DND-41 (cell line): ENCODE measurements around the gene CTBP1.

ENCODE experiments used
- ATAC-seq: fragments of 200-7000 bp; cut with Tn5 transposase; 3 replicates; pipeline ENCODE4 v1.9.1; 2021; ENCODE audit warnings: low read depth; ENCODE audit not compliant: insufficient read depth
- DNase-seq: peaks from one replicate; pipeline ENCODE4 v3.0.0-alpha.2; 2020
- H2AFZ ChIP-seq: 2 replicates; pipeline ENCODE4 v1.6.0; 2012; ENCODE audit warnings: low read depth, low read length
- H3K27ac ChIP-seq: 2 replicates; pipeline ENCODE4 v1.5.1; 2012; ENCODE audit warnings: low read length, inconsistent platforms
- H3K27me3 ChIP-seq: fragments of 200-600 bp; sonication (generic); 2 replicates; pipeline ENCODE4 v1.6.0; 2012; ENCODE audit warnings: low read length, mild to moderate bottlenecking, inconsistent platforms; ENCODE audit not compliant: insufficient read depth, poor library complexity
- H3K36me3 ChIP-seq: 2 replicates; pipeline ENCODE4 v1.5.1; 2012; ENCODE audit warnings: low read length, inconsistent platforms; ENCODE audit not compliant: insufficient read depth
- H3K4me1 ChIP-seq: 2 replicates; pipeline ENCODE4 v1.5.1; 2012; ENCODE audit warnings: mild to moderate bottlenecking, low read length; ENCODE audit not compliant: insufficient read depth
- H3K4me2 ChIP-seq: 2 replicates; pipeline ENCODE4 v1.6.0; 2012; ENCODE audit warnings: mild to moderate bottlenecking, moderate library complexity, low read length, inconsistent platforms; ENCODE audit not compliant: insufficient read depth
- H3K4me3 ChIP-seq, 2 experiments: fragments of 200-600 bp in 1 of 2; shearing (Covaris generic) in 1 of 2; 2 replicates each; pipeline ENCODE4 v1.5.1; 2012 to 2016; ENCODE audit warnings: inconsistent platforms in 2 of 2, low read length in 2 of 2, mild to moderate bottlenecking in 2 of 2, low read depth in 1 of 2, moderate library complexity in 1 of 2
- H3K79me2 ChIP-seq: 2 replicates; pipeline ENCODE4 v1.6.0; 2012; ENCODE audit warnings: low read length, inconsistent platforms; ENCODE audit not compliant: insufficient read depth
- H3K9ac ChIP-seq: 2 replicates; pipeline ENCODE4 v1.6.0; 2012; ENCODE audit warnings: low read depth, mild to moderate bottlenecking, inconsistent platforms, low read length, moderate library complexity
- H3K9me3 ChIP-seq: 2 replicates; pipeline ENCODE4 v1.5.1; 2012; ENCODE audit warnings: low read length, moderate library complexity, mild to moderate bottlenecking, inconsistent platforms; ENCODE audit not compliant: insufficient read depth, severe bottlenecking
- H4K20me1 ChIP-seq: 2 replicates; pipeline ENCODE4 v1.6.0; 2012; ENCODE audit warnings: low read length; ENCODE audit not compliant: insufficient read depth
- CTCF ChIP-seq: IDR thresholded peaks from 2 replicates; pipeline ENCODE4 v1.5.1; 2012; ENCODE audit warnings: borderline replicate concordance, low read length, moderate library complexity, mild to moderate bottlenecking; ENCODE audit not compliant: poor library complexity, severe bottlenecking; ENCODE audit errors: extremely low read depth
- EZH2 ChIP-seq: IDR thresholded peaks from 3 replicates; pipeline ENCODE4 v1.6.1; 2012; ENCODE audit warnings: borderline replicate concordance, low read depth, mild to moderate bottlenecking, moderate library complexity, low read length, inconsistent platforms; ENCODE audit not compliant: severe bottlenecking

CTBP1 gene

DNA sequence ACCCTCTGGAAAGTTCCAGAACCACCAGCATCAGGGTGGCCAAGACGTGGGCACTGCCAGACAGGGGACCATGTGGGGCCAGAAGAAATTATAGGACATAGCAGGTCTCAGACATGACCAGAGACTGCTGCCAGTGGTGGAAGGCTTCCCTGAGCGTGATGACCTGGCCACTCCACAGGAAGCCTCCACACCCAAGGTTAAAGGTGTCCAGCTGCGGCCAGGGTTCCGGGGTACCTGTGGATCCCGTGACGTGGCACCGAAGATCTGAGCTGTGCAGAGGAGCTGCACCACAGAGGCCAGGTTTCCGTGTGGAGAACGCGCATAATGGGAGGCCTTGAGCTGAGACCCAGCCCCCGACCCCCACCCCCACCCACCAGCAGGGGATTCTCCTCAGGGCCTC is 16.4 kb upstream of the CTBP1 start:
- ATAC-seq (no peak), DNase-seq (no peak)
- H3K4me2 ChIP-seq, result no peak overlapping the region
- no peaks in the 10 kb centered on the region for H4K20me1 ChIP-seq
- H3K4me1 ChIP-seq, result no peaks in the 10 kb centered on the region
- H3K27ac ChIP-seq, result no peak overlapping the region
- H3K27me3 ChIP-seq, result no peaks in the 10 kb centered on the region
- H3K36me3 ChIP-seq, result no peaks in the 10 kb centered on the region
- no peak overlapping the region for H3K9ac ChIP-seq
- no peak for TF ChIP-seq EZH2
- no peak for TF ChIP-seq CTCF
- no peak overlapping the region for H2AFZ ChIP-seq
- H3K9me3 ChIP-seq, result peaks cover 6% of the 10 kb centered on the region
- no peak overlapping the region for H3K4me3 ChIP-seq
- no peaks in the 10 kb centered on the region for H3K79me2 ChIP-seq

DNA sequence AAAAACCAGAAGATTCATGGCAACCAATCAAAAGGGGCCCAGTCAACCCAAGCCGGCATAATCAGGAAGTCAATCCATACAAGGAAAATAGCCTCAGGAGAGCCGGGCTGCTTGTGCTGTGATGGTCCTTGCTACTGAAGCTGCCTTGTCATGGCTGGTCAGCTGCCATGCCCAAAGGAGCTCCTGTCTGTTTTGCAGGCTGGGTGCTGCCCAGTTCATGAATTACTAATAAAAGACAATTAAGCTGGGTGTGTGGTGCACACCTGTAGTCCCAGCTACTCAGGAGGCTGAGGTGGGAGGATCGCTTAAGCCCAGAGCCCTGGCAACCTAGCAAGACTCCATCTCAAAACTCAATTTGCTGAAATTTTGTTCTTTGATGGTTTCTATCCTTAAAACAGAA is 16.0 kb upstream of the CTBP1 start:
- Histone ChIP-seq H3K4me2 (no peak overlapping the region), H3K27ac (no peak overlapping the region), H3K4me3 (no peak overlapping the region), H2AFZ (no peak overlapping the region), H3K79me2 (no peaks in the 10 kb centered on the region), H3K9me3 (peaks cover 6% of the 10 kb centered on the region), H3K4me1 (no peaks in the 10 kb centered on the region), H3K36me3 (no peaks in the 10 kb centered on the region), H4K20me1 (no peaks in the 10 kb centered on the region), H3K27me3 (no peaks in the 10 kb centered on the region), H3K9ac (no peak overlapping the region)
- ATAC-seq, result no peak
- no peak for TF ChIP-seq CTCF
- TF ChIP-seq EZH2, result no peak
- no peak for DNase-seq

DNA sequence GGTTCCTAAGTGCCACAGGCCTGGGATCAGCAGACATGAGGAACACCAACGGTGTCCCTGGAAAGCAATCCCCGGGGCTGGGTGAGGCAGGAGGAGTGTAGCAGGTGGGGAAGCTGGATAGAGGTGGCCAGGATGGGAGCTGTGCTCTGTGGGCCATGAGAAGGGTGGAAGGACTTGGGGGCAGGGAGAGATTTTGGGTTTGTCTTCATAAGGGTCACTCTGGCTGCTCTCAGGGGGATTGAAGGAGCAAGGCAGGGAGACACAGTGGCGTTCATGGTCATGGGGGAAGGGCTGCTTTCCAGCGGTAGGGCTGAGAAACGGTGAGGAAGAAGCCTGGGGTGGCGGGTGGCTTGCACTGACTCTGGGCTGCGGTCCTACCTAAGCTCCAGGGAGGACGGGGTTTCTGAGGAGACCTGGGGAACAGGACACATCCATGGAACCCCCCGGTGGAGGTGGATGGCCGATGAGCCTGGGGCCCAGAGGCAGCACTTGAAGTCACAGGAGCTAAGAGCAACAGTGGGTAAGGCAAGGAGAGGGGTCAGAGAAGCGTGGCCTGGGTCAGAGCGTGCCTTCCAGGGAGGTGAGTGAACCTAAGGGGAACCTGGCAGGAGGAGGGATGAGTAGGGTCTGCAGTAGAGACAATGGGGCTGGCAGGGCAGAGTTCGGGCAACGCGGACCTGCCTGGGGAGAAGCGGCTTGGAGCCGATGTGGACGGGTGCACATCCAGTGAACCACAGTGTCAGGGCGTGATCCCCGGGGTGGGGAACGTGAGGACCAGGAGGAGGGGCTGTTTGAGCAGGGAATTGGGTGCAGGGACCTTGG is 12.4 kb upstream of the CTBP1 start:
- Histone ChIP-seq H3K9ac (no peak overlapping the region), H3K4me1 (no peaks in the 10 kb centered on the region), H3K9me3 (peaks cover 4% of the 10 kb centered on the region), H3K4me3 (no peak overlapping the region), H3K36me3 (no peaks in the 10 kb centered on the region), H4K20me1 (no peaks in the 10 kb centered on the region), H2AFZ (no peak overlapping the region), H3K27me3 (no peaks in the 10 kb centered on the region), H3K4me2 (no peak overlapping the region), H3K79me2 (no peaks in the 10 kb centered on the region), H3K27ac (no peak overlapping the region)
- TF ChIP-seq EZH2, result no peak
- no peak for TF ChIP-seq CTCF
- ATAC-seq, result no peak
- no peak for DNase-seq
